ENCODE measurements around the gene CACNA1C.
A peak's percentile ranks its signal among the peaks of the same experiment; 100 is the strongest.
"Not testable (repeated sequence)": the region's sequence is repeated elsewhere in the genome, so short reads cannot be mapped to it uniquely, and the experiment has no call there.

Gene CACNA1C

DNA sequence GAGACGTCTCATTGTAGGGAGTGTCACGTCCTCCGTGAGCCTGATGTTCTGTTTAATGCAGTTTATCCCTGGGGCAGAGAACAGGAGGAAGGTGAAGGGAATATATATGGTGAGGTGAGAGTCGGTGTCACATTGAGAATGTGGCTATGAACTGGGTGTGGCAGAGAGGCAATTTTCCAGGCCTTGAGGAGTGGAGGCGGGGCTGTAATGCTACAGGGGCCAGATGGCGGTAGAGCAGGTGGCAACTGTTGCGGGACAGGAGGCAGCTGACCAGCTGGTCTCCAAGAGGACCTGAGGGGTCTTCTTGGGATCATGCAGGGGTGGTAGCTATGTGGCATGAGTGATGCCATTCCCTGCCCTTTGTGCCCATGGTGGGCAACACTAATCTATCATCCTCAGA is 59.6 kb downstream of the CACNA1C start:
- no peak for DNase-seq (ENCODE audit: low spot score)

DNA sequence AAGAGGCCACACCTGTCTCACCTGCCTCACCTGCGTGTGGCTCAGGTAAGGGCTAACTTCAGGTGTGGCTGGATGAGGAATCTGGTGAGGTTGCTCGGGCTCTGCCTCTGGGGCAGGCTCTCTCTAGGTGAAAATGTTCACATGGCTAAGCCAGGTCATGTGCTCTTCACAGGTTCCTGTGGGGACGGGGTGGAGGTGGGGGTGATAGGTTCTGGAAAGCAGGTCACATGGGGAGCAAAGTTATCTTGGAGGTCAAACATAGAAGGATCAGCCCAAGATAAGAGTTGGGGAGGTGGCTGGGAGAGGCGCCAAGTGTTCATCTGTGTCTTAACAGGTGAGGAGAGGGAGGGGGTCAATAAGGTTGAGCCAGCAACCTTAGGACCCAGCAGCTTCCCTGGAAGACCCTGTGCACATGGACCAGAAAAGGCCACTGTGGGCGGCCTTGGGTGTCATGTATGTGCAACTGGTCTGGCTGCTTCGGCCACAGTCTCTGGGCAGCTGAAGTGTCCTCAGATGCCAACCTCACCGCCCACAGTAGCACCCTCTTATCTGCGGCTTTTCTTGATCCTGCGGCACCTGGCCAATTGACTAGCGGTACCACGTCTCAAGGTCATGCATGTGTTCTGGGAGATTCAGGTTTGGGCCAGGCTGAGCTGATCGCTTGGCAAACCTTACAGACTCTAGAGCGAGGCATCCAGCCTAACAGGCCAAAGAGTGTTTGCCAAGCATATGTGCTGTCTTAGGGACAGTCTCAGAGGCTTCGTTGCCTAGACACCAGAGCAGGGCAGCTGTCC is 60.5 kb downstream of the CACNA1C start:
- no peak for DNase-seq (ENCODE audit: low spot score)

DNA sequence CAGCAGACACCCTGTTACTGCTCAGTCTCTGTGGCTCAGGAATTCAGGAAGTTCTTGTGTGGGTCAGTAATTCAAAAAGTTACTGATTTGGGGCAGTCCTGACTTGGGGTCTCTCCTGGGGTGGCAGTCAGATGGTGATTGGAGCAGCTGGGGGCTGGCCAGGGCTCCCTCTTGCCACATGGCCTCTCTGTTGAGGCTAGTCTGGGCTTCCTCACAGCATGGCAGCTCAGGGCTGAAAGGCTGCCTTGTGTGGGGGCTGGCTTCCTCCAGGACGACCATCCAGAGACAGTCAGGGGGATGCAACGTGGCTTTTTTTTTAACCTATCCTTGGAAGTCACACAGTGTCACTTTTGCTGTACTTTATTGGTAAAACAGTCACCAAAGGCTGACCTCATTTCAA is 61.3 kb downstream of the CACNA1C start:
- no peak for DNase-seq (ENCODE audit: low spot score)

DNA sequence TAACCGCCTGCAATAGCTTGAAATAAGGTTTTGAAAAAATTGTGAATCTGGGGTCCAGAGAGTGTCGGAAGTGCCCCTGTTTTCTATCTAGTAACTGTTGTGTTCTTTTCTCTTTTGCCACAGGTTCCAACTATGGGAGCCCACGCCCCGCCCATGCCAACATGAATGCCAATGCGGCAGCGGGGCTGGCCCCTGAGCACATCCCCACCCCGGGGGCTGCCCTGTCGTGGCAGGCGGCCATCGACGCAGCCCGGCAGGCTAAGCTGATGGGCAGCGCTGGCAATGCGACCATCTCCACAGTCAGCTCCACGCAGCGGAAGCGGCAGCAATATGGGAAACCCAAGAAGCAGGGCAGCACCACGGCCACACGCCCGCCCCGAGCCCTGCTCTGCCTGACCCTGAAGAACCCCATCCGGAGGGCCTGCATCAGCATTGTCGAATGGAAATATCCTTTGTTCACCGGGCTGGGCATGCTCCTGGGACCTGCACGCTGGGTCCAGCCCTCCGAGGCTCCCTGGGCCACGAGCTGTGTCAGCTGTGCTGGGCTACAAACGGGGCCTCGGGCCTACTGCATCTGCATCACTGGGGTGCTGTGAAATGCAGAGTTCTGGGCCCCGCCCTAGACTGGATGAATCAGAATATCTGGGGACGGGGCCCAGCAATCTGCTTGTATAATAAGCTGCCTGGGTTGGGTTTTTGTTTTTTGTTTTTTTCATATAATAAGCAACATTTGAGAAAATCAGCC is 62.5 kb downstream of the CACNA1C start:
- no peak for DNase-seq (ENCODE audit: low spot score)

DNA sequence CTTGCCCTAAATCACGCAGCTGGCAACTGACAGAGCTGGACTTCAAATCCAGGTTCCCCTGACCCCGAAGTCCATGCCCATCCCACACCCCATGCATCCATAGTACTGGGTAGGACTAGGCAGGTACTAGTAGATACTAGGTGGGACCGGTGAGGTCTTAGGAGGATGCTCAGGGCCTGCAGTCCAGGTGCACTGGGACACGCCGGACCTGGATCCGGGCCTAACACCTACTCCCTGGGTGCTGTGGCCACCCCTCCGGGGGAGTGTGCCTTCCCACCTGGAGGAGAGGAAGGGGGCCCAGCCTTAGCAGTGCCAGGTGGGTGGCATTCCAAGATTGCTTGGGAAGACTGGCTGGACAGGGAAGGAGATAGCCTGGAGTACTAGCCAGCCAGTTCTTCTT is 64.8 kb downstream of the CACNA1C start:
- no peak for DNase-seq (ENCODE audit: low spot score)

DNA sequence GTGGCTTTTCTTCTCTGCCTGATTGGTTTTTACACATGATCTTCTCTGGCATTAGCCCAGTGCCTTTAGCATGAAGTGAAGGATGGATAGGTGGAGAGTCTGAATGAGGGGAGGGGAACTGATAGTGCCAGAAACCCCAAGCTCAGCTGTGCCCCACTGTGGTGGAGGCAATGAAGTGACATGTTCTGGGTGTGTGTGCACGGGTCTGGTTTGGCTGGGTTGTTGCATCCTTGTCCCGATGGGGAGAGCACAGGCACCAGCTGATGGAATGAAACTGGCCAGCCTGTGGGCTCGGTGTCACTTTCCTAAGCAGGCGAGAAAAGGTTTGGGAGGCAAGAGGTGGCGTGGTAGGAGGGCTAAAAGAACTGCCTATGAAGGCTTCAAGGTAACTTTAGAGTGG is 65.3 kb downstream of the CACNA1C start:
- DNase-seq (ENCODE audit: low spot score) = no peak

DNA sequence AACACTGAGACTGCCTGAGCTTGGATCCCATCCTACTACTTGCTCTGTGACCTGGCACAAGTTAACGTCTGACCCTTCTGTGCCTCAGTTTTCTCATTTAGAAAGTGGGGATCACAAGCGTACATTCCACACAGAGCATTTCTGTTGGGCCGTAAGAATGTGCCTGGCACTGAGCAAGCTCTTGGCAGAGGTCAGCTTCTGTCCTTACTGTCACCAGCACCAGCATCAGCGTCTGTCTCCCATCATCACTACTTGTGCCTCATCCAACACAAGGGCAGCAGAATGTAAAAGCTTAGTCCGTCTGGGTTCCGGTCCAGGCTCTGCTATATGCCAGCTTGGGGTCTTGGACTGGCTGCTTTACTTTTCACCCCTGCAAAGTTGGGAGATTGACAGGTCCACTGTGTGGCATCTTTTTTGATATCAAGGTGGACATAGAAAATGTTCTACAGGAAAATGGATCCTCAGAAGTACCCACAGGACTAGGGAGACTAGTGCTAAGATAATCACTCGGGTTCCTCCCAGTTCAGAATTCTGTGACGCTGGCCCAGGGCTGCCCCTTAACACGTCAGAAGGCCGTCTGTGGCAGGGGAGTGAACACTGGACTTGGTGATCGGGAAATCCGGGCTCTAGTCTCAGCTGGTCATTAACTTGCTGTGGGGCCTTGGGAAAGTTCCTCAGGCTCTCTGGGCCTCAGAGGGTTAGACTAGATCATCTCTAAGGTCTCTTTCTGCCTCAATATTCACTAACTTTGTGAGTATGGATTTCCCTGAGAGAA is 65.9 kb downstream of the CACNA1C start:
- DNase-seq (ENCODE audit: low spot score) = no peak

DNA sequence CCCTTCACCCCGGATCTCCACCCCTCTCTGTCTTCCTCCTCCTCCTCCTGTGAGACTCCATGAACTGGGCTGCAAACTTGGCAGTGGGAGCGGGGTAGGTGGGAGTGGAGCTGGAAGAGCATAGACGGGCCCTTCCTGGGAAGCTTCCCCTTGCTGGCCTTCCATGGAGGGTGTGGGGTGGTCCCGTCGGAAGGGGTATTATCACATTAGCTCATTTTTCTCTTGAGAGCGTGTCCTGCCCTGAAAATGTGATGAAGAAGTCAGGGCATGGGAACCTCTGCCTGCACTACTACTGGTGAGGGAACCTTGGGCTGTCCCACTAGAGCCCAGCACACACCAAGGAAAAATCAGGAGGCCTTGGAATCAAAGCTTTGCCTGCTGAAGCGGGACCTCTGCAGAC is 66.5 kb downstream of the CACNA1C start:
- no peak for DNase-seq (ENCODE audit: low spot score)

DNA sequence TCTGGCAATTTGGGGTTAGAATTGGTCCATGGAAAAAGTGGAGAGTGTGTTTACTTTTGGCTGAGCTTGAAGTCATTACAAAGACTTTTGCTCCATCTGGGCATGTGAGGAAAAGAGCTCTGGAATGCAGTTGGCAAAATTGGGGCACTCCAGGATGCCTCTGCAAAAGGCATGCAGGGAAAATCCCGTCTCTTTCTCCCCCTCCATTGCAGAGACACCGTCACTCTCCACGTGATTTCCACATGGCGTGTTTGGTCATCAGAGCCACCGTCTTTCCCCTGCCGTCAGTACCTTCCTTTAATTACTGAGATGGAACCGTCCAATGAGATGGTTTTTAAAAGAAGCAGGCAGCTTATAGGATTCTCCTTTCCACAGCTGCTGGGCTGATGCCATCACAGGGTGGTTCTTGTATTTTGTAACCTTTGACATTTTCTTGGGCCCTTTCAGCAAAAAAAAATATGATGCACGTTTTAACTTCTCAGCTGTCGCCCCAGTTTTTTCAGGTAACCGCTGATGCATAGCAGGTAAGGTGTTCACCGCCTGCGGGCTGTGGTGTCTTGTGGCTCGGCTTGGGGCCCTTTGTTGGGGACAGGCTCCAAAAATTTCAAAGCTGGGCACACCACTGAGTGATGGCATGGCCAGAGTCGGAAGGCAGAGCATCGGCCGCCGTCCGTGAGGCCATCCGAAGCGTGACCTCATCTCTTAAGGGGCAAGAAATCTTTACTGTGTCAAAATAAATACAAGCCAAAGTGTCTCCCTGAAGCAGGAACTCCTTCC is 68.4 kb downstream of the CACNA1C start:
- no peak for DNase-seq (ENCODE audit: low spot score)

DNA sequence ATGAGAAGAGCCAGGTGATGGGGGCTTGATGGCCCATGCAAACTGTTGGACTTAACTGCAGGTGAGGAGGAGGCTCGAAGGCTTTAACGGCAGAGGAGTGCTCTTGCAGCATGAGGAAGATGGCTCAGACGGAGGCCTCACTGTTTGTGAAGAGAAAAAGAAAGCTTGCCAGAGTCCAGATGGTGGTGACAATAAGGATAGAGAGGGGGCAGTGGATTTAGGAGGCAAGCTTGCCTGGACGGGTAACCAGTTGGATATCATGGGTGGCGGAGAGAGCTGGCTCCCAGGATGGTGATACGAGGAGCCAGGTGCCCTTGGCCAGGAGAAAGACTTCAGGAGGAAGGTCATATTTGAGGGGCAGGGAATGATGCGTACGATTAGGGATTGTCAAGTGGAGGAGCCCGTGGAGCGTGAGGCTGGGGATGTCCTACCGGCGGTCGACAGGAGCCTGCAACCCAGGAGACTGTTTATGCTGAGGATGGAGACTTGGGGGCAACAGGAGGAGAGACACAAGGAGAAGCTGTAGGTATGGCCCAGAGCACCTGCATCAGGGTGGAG is 71.8 kb downstream of the CACNA1C start:
- DNase-seq (ENCODE audit: low spot score) = no peak

DNA sequence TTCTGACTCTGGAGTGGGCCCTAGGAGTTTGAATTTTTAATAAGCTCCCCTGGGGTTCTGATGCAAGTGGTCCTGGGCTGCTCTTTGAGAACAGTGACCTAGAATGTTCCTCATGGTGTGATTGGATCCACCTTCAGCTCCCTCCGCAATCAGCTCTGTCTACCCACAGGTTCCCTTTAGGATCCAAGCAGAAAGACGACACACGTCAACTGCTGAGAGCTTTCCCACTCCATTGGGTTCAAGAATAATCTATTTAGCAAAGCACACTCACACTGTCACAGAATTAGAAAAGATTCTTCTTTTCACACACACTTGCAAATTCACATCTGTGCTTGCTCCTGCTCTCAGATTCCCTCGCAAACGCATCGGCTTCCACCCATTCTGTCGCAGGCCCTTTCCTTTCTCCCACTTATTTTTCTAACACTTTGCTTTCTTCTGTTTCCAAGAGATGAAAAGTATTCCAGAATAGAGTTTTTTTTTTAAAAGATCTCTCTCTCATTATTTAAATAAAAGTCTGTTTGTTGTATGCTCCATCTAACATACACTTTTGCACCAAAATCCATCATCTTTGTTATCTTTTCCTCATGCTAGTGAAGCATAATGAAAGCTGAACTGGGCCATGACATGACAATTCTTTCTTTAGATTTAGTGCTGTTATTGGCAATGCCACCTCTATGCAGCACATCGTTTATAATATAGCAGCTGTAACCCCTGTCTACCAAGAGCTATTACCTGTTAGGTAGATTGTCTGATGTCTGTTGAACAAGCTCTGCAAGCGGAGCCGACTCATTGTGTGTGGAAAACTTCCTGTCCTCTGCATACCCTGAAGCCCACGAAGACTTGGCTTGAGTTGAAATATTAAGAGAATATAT is 73.1 kb downstream of the CACNA1C start:
- DNase-seq (ENCODE audit: low spot score) = no peak

DNA sequence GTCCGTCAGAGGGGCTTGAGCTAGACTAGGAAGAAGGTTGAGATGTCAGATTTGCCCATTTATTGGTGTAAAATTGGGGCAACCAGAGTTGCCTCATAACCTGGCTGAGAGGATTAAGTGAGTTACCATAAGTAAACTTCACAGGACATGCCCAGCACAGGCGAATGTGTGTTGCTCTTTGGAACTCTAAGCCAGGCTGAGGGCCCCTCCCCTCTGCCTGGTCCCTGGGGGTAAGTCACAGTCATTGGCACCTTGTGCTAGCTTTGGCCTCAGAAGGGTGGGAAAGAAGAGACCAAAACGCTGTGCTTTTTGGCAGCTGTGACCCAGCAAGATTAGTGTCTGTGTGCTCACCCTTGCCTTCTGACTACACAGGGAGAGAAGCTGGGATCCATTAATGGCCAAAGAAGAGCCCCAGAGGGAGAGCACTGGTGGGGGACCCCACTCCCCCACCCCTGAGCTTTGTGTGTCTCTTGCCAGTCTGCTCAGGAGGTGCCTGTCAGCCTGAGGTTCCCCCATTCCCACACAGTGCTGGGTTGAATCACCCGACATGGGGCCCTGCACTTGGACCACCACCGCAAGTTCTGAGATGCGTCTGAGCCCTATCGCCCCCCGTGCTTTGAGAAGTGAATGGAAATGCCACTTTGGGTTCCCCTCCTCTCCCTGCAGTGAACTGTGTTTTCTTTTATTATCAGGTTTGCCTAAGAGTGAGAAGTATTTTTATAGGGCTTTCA is 74.1 kb downstream of the CACNA1C start:
- no peak for DNase-seq (ENCODE audit: low spot score)

DNA sequence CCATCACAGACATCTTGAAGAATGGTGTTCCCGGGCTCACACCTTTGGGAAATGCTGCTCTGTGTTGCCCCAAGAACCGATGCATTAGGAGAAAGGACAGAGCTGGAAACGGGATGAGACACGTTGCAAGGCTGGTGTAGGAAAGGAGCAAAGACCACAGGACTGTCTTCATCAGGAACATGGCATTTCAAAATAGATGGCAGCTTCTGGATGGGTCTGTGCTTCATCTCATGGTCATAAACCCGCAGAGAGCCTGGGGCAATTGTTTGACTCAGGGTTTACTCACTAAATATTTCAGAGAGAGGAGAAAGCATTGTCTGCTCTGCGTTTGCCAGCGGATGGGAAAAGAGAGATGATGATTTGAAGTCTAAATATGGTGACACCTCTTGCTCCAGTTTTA is 76.3 kb downstream of the CACNA1C start:
- peak; percentile 95 for DNase-seq (ENCODE audit: low spot score)

DNA sequence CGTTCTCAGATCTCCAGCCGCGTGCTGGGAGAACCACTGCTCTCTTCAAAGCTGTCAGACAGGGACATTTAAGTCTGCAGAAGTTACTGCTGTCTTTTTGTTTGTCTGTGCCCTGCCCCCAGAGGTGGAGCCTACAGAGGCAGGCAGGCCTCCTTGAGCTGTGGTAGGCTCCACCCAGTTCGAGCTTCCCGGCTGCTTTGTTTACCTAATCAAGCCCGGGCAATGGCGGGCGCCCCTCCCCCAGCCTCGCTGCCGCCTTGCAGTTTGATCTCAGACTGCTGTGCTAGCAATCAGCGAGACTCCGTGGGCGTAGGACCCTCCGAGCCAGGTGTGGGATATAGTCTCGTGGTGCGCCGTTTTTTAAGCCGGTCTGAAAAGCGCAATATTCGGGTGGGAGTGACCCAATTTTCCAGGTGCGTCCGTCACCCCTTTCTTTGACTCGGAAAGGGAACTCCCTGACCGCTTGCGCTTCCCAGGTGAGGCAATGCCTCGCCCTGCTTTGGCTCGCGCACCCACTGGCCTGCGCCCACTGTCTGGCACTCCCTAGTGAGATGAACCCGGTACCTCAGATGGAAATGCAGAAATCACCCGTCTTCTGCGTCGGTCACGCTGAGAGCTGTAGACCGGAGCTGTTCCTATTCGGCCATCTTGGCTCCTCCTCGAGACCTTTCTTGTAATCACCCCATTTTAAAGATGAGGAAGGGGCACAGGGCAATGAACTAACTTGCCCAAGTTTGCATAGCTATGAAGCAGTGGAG is 83.1 kb downstream of the CACNA1C start:
- DNase-seq (ENCODE audit: low spot score) = not testable (repeated sequence)

DNA sequence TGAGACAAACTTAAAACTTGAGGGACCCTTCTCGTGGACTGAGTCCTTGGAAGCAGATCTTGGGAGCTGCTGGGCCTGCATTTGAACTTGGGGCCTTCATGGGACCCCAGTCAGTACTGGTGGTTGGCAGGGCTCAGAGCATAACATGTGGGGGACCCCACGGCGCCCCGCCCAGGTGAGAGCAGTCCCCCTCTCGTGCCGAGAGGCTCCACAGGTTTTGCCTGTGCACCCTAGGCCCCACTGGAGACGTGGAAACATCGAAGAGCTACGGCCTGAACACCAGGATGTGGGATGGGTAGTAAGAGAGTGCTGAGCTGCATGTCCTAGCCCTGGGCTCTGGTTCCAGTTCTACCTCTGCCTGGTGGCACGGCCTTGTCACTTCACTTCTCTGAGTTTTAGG is 84.1 kb downstream of the CACNA1C start:
- no peak for DNase-seq (ENCODE audit: low spot score)

DNA sequence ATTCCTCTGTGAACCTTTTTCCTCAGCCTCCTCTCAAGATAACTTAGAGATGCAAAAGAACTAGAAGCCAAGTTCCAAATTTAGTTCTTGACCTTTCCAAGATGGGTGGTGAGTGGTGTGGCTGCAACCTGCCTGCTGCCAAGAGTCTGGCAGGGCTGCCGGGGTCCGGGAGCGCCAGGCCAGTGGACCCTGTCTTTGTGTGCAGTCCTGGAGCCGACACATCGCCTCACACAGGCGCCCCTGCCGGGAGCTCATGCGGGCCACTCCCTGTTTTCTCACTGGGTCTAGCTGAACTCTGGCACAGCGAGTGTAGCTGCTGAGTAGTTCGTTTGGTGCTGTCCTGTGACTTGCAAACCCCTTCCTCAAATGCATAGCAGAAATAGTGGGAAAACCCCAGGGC is 84.9 kb downstream of the CACNA1C start:
- DNase-seq (ENCODE audit: low spot score) = no peak

DNA sequence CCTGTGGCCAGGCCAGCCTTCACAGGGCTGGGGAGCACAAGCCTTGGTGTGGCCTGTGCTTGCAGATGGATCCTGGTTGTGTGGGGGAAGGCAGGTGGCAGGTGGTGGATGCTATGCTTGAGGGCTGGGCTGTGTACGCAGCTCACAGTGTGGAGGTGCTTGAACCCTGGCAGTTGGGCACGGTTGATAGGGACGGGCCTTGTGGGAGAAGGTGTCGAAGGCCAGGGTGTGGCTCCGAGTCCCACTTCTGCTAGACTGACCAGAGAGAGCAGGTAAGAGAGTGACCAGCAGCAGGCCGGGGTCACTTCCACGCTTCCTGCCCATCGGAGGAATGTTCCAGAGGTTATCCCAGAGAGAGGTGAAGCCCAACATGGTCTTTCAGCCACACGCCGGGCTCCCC is 85.5 kb downstream of the CACNA1C start:
- DNase-seq (ENCODE audit: low spot score) = no peak

DNA sequence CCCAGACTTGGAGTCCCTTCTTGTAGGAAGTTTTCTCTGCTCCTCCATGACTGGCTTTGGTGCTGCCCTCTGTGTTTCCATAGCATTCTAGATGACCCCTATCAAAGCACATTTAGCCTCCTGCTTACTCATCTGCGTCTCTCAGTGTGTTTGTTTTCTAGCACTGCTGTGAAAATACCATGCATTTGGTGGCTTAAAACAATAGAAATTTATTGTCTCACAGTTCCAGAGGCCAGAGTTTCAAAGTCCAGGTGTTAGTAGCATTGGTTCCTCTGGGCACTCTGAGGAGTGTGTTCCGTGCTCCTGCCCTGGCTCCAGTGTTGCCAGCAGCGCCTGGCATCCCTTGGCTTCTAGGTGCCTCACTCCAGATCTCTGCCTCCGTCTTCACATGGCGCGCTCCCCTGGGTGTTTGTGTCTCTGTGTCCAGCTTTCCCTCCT is 86.1 kb downstream of the CACNA1C start:
- no peak for DNase-seq (ENCODE audit: low spot score)

DNA sequence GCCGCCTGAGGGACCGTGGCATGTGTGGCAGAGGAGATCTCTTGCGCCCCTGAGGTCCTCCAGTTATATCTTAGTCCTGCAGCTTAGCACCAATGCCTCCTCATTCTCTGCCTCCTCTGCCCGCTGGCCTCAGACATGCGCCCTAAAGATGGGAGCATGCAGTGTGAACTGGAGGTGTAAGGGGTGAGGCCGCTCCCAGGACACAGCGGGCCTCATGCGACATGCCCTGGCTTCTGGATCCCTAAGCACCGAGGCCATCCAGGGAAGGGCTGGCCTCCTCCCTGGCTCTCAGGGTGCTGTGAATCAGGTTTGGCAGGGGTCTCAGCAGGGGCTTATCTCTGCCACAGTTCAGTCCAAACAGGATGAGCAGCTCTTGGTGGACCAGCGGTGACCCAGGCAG is 86.9 kb downstream of the CACNA1C start:
- no peak for DNase-seq (ENCODE audit: low spot score)
